Aorta (tissue), 5 donors: ENCODE results near the gene NTHL1. TPM values are rescaled to one million over a fixed set of nuclear protein-coding genes. Genes with fewer than 3 reads are reported as not detected.

Experiments
- ATAC-seq: fragments of 200-7000 bp; cut with Tn5 transposase; one replicate; pipeline ENCODE4 v1.9.1; 2022; ENCODE audit warnings: moderate library complexity; ENCODE audit not compliant: low FRiP score
- DNase-seq, 2 donors: peaks; one replicate each; pipeline ENCODE4 v3.0.0-alpha.2; 2020
- H3K27ac ChIP-seq, 2 donors: one replicate each; pipeline ENCODE4 v1.5.1; 2013; ENCODE audit warnings: low read length in 2 of 2, mild to moderate bottlenecking in 2 of 2, moderate library complexity in 2 of 2, control low read depth in 1 of 2, inconsistent platforms in 1 of 2, low read depth in 1 of 2
- H3K27me3 ChIP-seq, 2 donors: one replicate each; pipeline ENCODE4 v1.6.1; 2013; ENCODE audit warnings: control low read depth in 1 of 2, low read length in 1 of 2, mild to moderate bottlenecking in 1 of 2, moderate library complexity in 1 of 2; ENCODE audit not compliant: insufficient read depth in 2 of 2, control insufficient read depth in 1 of 2
- H3K36me3 ChIP-seq, 2 donors: one replicate each; pipeline ENCODE4 v1.6.1; 2013; ENCODE audit warnings: control low read depth in 1 of 2, low read length in 1 of 2, mild to moderate bottlenecking in 1 of 2; ENCODE audit not compliant: insufficient read depth in 2 of 2, control insufficient read depth in 1 of 2
- H3K4me1 ChIP-seq, 2 donors: one replicate each; pipeline ENCODE4 v1.6.1; 2013; ENCODE audit warnings: low read length in 2 of 2, control low read depth in 1 of 2, mild to moderate bottlenecking in 1 of 2, moderate library complexity in 1 of 2; ENCODE audit not compliant: insufficient read depth in 2 of 2, control insufficient read depth in 1 of 2
- H3K4me3 ChIP-seq, 2 donors: one replicate each; pipeline ENCODE4 v1.5.1; 2013; ENCODE audit warnings: low read length in 2 of 2, control low read depth in 1 of 2, mild to moderate bottlenecking in 1 of 2
- H3K9me3 ChIP-seq: one replicate; pipeline ENCODE4 v1.6.1; 2013; ENCODE audit warnings: mild to moderate bottlenecking, low read length; ENCODE audit not compliant: control insufficient read depth
- WGBS, 2 donors: extraction: QIAGEN DNeasy Blood & Tissue Kit; methylation state at CpG; one replicate each; pipeline ENCODE4 v1.1.7; 2013; 5-methylcytosine and 5-hydroxymethylcytosine counted together
- intact Hi-C, 2 donors: fragments of 100-400 bp; cut with DNase I; formaldehyde crosslinking; loops; one replicate each; pipeline versions ENCODE4 v1.14.2 to v1.15.0; 2022
- polyA plus RNA-seq, 2 donors: library from polyadenylated mRNA; stranded (reverse); fragments of 200-250 nt; gene quantifications; one replicate each; pipeline ENCODE4 v1.2.3, GENCODE V29; 2013
- total RNA-seq, 2 donors: library from RNA; stranded (reverse); fragmentation: NEBNext Ultra II Directional; extraction: Animal tissue kit (Norgen Biotek cat#: 25700); gene quantifications; one replicate each; pipeline ENCODE4 v1.2.1, GENCODE V29; 2021
- donor health status: healthy with polysubstance abuse.
- donor health status: Bipolar disorder and iron deficiency.
- donor health status: DM: no; HTN: no; CAD: no.
- donor health status: DM: no; HTN: no; CAD: no.
- donor health status: DM: yes; HTN: yes; CAD: no.

The NTHL1 gene
- total and polyA plus RNA-seq, 4 donors = 7.4 to 33.8 (median 18.6) TPM

DNA sequence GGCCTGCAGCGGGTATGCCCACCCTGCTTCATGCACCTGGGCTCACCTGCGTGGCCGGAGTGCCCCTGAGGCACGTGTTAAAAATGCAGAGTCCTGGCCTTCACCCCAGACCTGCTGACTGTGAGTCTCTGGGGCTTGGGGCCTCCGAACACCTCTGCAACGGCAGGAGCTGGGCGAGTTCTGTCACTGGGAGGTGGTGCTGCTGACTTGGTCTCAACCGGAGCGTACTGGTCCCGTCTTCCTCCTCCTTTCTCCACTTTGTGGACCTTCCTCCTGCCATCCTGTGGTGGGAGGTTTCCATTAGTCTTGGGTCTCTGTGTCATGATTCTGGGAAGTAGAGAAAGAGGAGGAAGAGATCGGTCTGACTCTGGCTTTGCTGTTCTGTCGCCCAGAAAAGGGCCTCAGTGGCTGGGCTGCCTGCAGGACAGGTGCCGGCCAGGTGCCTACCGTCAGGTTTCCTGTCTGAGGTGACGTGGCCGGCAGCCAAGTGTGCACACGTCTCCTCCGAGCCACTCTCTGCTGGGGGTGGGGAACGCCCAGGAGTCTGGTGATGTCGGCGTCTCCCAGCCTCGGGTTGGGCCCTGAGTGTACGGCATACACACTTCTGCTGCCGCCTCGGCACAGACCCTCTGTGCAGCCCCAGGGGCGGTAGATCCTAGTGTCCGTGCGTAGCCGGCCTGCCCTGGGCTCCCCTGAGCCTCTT lies 7.1 kb upstream of the NTHL1 start:
- peaks cover 0 to 6% of the 10 kb centered on the region in 2 donors for H3K36me3 ChIP-seq
- no peaks in the 10 kb centered on the region for H3K9me3 ChIP-seq
- no peaks in the 10 kb centered on the region for H3K27me3 ChIP-seq
- no peak for DNase-seq
- intact Hi-C loops = no loop called here
- H3K27ac ChIP-seq = no peak overlapping the region
- no peaks in the 10 kb centered on the region for H3K4me1 ChIP-seq
- no peak overlapping the region for H3K4me3 ChIP-seq
- no peak for ATAC-seq
- 88 to 89% methylated on average over 29 of the region's 29 CpGs for WGBS, 2 donors

DNA sequence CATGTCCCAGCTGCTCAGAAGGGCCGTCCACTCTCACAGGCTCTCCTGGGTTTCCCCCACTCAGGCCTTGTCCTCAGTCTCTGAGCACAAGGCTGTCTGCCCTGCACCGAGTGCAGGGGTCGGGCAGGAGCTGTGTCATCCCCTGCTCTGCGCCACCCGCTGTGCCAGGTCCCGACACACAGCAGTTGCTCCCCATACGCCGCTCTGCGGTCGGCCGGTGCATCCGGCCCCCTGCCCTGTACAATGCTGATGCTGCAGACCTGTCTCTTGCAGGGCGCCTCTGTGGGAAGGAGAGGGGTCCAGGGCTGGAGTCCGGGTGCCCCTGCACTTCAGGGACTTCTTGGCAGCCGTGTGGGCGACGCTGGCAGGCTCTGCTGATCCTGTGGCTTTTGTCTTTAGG lies 6.3 kb upstream of the NTHL1 start:
- Histone ChIP-seq H3K4me1 (no peaks in the 10 kb centered on the region), H3K4me3 (no peak overlapping the region), H3K36me3 (peaks cover 0 to 6% of the 10 kb centered on the region in 2 donors), H3K27ac (no peak overlapping the region), H3K9me3 (no peaks in the 10 kb centered on the region), H3K27me3 (no peaks in the 10 kb centered on the region)
- DNase-seq = no peak
- WGBS, 2 donors = 91 to 95% methylated on average over 17 of the region's 17 CpGs
- no peak for ATAC-seq
- intact Hi-C loops = no loop called here

DNA sequence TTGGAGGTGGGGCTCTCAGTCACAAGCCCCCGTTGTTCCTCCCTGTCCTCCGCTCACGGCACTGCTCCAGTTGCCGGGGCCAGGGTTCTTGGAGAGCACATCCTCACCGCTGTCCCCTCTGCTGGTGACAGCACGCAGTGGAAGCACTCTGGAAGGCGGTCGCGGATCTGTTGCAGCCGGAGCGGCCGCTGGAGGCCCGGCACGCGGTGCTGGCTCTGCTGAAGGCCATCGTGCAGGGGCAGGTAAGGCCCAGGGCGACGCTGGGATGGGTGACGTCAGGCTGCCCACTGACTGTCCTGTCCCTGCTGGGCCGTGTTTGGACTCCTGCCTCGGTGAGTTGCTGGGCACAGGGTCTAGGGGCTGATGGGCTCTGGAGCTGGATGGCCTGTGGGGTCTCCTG lies 5.6 kb upstream of the NTHL1 start:
- H3K9me3 ChIP-seq = no peaks in the 10 kb centered on the region
- H3K4me1 ChIP-seq = no peaks in the 10 kb centered on the region
- DNase-seq (no peak), ATAC-seq (no peak)
- 93 to 94% methylated on average over 21 of the region's 21 CpGs for WGBS, 2 donors
- H3K27ac ChIP-seq = no peak overlapping the region
- intact Hi-C loops = no loop called here
- H3K36me3 ChIP-seq = peaks cover 0 to 6% of the 10 kb centered on the region in 2 donors
- no peak overlapping the region for H3K4me3 ChIP-seq
- no peaks in the 10 kb centered on the region for H3K27me3 ChIP-seq

DNA sequence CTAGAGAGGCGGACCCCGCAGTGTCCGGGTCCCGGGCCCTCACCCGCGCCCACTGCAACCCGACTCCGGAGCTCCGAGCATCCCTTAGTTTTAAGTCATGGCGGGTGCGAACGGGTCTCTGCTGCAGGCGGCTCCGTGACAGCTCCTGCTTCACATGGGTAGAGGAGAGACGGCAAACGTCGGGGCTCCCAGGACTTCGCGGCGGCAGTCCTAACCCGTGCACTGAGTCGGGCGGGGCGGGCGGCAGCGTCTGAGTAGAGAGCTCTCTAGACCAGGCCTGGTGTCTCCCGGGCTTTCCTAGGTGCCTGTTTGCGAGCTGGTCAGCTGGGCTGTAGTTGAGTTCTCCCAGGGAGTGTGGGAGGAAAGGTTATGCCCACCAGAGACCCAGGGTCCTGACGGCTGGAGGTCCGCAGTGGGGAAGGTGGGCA lies 496 bp upstream of the NTHL1 start:
- Histone ChIP-seq H3K4me3 (peak overlapping the region; percentile 61 to 85), H3K27ac (no peak overlapping the region), H3K27me3 (no peaks in the 10 kb centered on the region), H3K4me1 (no peaks in the 10 kb centered on the region), H3K9me3 (no peaks in the 10 kb centered on the region), H3K36me3 (no peaks in the 10 kb centered on the region)
- DNase-seq (no peak), ATAC-seq (no peak)
- intact Hi-C loops = no loop called here
- 1 to 2% methylated on average over 30 of the region's 30 CpGs for WGBS, 2 donors

DNA sequence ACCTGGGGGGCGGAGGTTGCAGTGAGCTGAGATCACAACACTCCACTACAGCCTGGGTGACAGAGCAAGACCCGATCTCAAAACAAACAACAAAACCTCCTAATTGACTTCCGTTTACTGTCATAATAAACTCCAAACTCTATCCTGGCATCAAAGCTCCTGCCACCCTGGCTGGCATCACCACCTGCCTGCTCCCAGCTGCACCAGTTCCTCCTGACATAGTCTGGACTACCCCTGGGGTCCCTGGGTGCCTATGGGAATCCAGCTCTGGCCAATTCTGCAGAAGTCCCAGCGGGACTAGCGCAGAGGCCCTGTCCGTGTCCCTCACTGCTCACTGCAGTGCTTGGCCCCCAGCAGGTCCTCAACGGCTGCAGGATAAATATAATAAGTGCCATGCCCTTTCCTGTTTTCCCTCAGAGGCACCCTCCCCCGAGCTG lies 723 bp downstream of the NTHL1 start:
- no peak overlapping the region for H3K27ac ChIP-seq
- no peaks in the 10 kb centered on the region for H3K36me3 ChIP-seq
- DNase-seq (no peak), ATAC-seq (no peak)
- no peaks in the 10 kb centered on the region for H3K4me1 ChIP-seq
- WGBS, 2 donors = 17 to 18% methylated on average over 8 of the region's 8 CpGs
- no peaks in the 10 kb centered on the region for H3K27me3 ChIP-seq
- intact Hi-C loops = no loop called here
- no peaks in the 10 kb centered on the region for H3K9me3 ChIP-seq
- peak overlapping the region in 1 of 2 donors; percentile 60 for H3K4me3 ChIP-seq

DNA sequence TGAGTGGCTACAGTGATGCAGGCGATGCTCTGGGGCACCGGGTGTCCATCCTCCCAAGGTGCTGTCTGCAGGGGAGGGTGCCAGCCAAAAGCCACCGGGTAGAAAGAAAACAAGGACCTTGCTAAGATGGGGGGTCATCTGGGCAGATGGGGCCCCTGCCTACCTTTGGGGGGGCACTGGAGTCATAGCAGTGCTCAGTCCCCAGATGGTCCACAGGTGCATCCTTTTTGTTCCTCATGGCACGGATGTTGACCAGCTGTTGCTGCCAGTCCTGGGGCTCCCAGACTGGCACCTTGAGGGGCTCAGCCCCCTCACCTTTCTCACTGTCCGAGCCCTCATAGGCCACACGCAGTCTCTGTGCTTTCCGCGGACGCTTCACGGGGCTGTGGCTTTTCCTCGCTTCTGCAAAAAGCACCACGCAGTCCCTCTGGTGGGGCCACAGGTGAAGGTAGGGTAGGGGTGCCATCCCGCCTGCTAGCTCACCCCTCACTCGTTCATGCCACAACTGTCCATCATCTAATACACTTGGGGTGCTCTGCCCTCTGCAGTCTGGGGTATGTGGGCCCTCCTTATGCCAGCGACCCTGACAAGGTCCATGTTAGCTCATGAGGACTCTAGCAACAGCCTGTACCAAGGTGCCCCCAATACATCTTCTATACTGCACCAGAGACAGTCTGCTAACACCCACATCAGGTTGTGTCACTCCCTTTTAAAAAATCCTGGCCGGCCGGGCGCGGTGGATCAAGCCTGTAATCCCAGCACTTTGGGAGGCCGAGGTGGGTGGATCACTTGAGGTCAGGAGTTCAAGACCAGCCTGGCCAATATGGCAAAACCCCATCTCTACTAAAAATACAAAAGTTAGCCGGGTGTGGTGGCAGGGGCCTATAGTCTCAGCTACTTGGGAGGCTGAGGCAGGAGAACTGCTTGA lies 1.4 kb downstream of the NTHL1 start:
- Histone ChIP-seq H3K36me3 (no peaks in the 10 kb centered on the region), H3K9me3 (no peaks in the 10 kb centered on the region), H3K4me1 (no peaks in the 10 kb centered on the region), H3K4me3 (no peak overlapping the region), H3K27ac (no peak overlapping the region), H3K27me3 (no peaks in the 10 kb centered on the region)
- no peak for DNase-seq
- intact Hi-C loops = no loop called here
- 92% methylated on average over 21 of the region's 21 CpGs for WGBS, 2 donors
- no peak for ATAC-seq

DNA sequence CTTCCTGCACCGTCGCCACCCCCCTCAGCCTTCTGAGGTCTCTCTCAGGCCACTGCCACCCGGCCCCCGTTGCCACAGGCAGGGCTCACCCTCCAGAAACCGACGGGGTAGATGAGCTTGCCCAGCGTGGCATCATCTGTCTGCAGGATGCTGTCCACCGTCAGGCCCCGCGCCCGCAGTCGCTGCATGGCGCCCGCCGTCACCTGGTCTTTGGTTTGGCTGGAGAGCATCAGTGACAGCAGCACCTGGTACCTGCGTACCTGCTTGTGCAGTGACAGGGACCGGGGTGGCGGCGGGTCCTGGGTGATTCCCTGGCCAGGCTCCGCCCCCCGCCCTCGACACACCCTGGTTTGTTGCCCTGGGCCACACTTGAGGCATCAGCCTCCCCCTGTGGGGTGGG lies 3.1 kb downstream of the NTHL1 start:
- Histone ChIP-seq H3K27me3 (no peaks in the 10 kb centered on the region), H3K27ac (no peak overlapping the region), H3K9me3 (no peaks in the 10 kb centered on the region), H3K4me1 (no peaks in the 10 kb centered on the region), H3K36me3 (no peaks in the 10 kb centered on the region), H3K4me3 (no peak overlapping the region)
- ATAC-seq (no peak), DNase-seq (no peak)
- intact Hi-C loops = no loop called here
- WGBS, 2 donors = 92 to 93% methylated on average over 22 of the region's 22 CpGs

DNA sequence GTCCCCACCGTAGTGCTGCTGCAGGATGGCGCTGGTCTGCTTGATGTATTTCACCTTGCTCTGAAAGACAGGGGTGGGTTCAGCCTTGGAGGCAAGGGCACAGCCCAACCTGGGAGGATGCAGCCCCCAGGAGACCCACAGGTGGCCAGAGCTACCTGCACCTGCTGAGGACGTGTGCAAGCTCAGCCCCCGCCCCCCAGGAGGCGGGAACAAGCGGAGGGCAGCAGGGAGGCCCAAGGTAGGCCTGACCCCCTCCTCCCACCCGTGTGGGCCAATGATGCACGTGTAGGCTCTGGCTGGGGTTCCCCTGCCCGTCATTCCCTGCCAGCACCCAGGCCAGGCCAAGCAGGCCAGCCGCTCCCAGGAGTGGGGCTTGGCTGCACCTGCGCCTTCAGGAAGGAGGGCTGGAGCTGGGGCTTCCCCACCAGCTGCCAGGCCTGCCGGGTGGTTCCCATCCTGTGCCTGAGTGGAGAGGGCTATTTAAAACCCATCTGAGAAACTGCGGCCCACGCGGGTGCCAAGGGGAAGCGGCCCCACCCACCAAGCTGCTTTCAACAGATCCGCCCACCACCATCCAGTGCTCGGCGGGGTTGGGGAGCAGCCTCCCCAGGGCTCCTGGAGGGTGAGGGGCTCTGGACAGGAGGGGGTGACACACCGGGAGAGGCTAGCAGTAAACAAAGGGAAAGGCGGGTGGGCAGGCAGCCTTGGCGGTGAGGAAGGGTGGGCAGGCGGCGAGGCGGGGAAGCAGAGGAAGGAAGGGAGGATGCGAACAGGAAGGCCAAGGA lies 3.8 kb downstream of the NTHL1 start:
- no peaks in the 10 kb centered on the region for H3K4me1 ChIP-seq
- no peak for ATAC-seq
- no peak overlapping the region for H3K27ac ChIP-seq
- no peaks in the 10 kb centered on the region for H3K9me3 ChIP-seq
- H3K27me3 ChIP-seq = no peaks in the 10 kb centered on the region
- DNase-seq = no peak
- 59 to 68% methylated on average over 24 to 26 of the region's 26 CpGs for WGBS, 2 donors
- intact Hi-C loops = no loop called here
- no peaks in the 10 kb centered on the region for H3K36me3 ChIP-seq
- H3K4me3 ChIP-seq = no peak overlapping the region
